Mucosa of descending colon (tissue), 3 donors: ENCODE measurements around the gene SPCS2. TPM values are rescaled to one million over a fixed set of nuclear protein-coding genes. Genes with fewer than 3 reads are reported as not detected.
"Not testable (repeated sequence)": the region's sequence is repeated elsewhere in the genome, so short reads cannot be mapped to it uniquely, and the experiment has no call there.

Experiments
- ATAC-seq: fragments of 200-7000 bp; cut with Tn5 transposase; one replicate; pipeline ENCODE4 v1.9.1; 2020; ENCODE audit warnings: mild to moderate bottlenecking, moderate library complexity
- DNase-seq, 3 donors: peaks; one replicate each; pipeline ENCODE4 v3.0.0-alpha.2; 2020
- H3K36me3 ChIP-seq: fragments of 200-600 bp; one replicate; pipeline ENCODE4 v1.8.0; 2021; ENCODE audit warnings: low read depth, mild to moderate bottlenecking
- H3K4me1 ChIP-seq: fragments of 200-600 bp; one replicate; pipeline ENCODE4 v1.8.0; 2021; ENCODE audit warnings: low read depth, mild to moderate bottlenecking
- H3K4me3 ChIP-seq: fragments of 200-600 bp; one replicate; pipeline ENCODE4 v1.8.0; 2021; ENCODE audit warnings: mild to moderate bottlenecking
- H3K9me3 ChIP-seq: fragments of 200-600 bp; one replicate; pipeline ENCODE4 v1.8.0; 2021; ENCODE audit warnings: mild to moderate bottlenecking
- CTCF ChIP-seq: fragments of 200-600 bp; IDR thresholded peaks from one replicate; pipeline ENCODE4 v1.8.0; 2022; ENCODE audit warnings: antibody characterized with exemption, mild to moderate bottlenecking
- intact Hi-C, 2 donors: fragments of 100-400 bp; cut with DNase I in 1 of 2; cut with micrococcal nuclease in 1 of 2; formaldehyde crosslinking; loops; one replicate each; pipeline versions ENCODE4 v1.11.0 to v1.11.1; 2022; cut with DNase I, micrococcal nuclease
- total RNA-seq, 3 donors: library from RNA; stranded (reverse); fragmentation: NEBNext Ultra II Directional in 2 of 3; extraction: Animal tissue kit (Norgen Biotek cat#: 25700) in 2 of 3; gene quantifications; one replicate each; pipeline versions ENCODE4 v1.2.1 to v1.2.4, GENCODE V29; 2021 to 2023
- donor health status: DM: no; HTN: no; CAD: no; lungs with moderate emphysema.
- donor health status: DM: no; HTN: no; CAD: no.
- donor health status: DM: no; HTN: yes; CAD: no.

Gene SPCS2
- total RNA-seq, 3 donors from 2014 or later: 117 to 160 (median 119) TPM

GRCh38 chr11:75014129-75014528 lies 65.1 kb downstream of the SPCS2 start:
- no peak for ATAC-seq
- TF ChIP-seq CTCF: no peak
- intact Hi-C loops: no loop called here
- no peaks in the 10 kb centered on the region for H3K36me3 ChIP-seq
- no peak for DNase-seq
- no peak overlapping the region for H3K4me3 ChIP-seq
- no peaks in the 10 kb centered on the region for H3K9me3 ChIP-seq
- no peaks in the 10 kb centered on the region for H3K4me1 ChIP-seq

GRCh38 chr11:75019200-75019599 lies 70.1 kb downstream of the SPCS2 start:
- H3K4me3 ChIP-seq, ATAC-seq, H3K9me3 ChIP-seq, H3K36me3 ChIP-seq, H3K4me1 ChIP-seq, DNase-seq, intact Hi-C loops: not testable (repeated sequence)

DNA sequence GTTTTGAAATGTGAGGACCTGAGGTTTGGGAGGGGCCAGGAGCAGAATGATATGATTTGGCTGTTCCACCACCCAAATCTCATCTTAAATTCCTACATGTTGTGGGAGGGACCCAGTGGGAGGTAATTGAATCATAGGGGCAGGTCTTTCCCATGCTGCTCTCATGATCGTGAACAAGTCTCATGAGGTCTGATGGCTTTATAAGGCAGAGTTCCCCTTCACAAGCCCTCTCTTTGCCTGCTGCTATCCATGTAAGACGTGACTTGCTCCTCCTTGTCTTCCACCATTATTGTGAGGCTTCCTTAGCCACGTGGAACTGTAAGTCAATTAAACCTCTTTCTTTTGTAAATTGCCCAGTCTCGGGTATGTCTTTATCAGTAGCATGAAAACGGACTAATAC lies 71.3 kb downstream of the SPCS2 start:
- ATAC-seq, H3K4me1 ChIP-seq, H3K36me3 ChIP-seq, H3K4me3 ChIP-seq, DNase-seq, H3K9me3 ChIP-seq: not testable (repeated sequence)
- intact Hi-C loops: loop anchor here in 1 of 2 donors (5.0 kb wide), 1 partner anchor 232 kb away; no protein-coding TSS in a partner anchor

DNA sequence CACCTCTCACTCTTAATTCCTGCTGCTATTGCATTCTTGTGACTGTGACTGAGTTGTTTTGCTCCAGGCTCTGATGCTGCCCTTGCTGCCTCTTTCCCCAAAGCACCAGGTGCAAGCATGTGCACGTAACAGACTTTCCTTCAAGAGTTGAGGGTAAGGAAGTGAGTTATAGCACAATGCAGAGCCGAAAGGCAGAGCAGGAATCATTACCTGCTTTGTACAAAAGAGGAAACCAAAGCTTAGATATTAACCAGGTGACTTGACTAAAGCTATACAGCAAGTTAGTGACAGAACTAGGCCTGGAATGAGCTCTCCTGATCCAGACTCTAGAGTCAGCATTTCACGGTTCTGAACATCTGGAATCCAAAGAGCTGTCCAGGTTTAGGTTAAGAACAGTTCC lies 73.2 kb downstream of the SPCS2 start:
- no peak overlapping the region for H3K4me3 ChIP-seq
- ATAC-seq: no peak
- DNase-seq: no peak
- H3K36me3 ChIP-seq: no peaks in the 10 kb centered on the region
- H3K4me1 ChIP-seq: no peaks in the 10 kb centered on the region
- no peak for TF ChIP-seq CTCF
- H3K9me3 ChIP-seq: no peaks in the 10 kb centered on the region
- intact Hi-C loops: loop anchor here in 1 of 2 donors (5.0 kb wide), 1 partner anchor 230 kb away; no protein-coding TSS in a partner anchor

- peak; percentile 68 to 88 (median 85) for DNase-seq
- Histone ChIP-seq H3K4me1 (no peaks in the 10 kb centered on the region), H3K36me3 (no peaks in the 10 kb centered on the region), H3K4me3 (no peak overlapping the region), H3K9me3 (no peaks in the 10 kb centered on the region)
- TF ChIP-seq CTCF: peak; percentile 94
- intact Hi-C loops: loop anchor here in 1 of 2 donors (5.0 kb wide), 1 partner anchor 229 kb away; no protein-coding TSS in a partner anchor
- ATAC-seq: peak; percentile 96
These were observed 73.8 kb downstream of the SPCS2 start for GRCh38 chr11:75022759-75023396.

DNA sequence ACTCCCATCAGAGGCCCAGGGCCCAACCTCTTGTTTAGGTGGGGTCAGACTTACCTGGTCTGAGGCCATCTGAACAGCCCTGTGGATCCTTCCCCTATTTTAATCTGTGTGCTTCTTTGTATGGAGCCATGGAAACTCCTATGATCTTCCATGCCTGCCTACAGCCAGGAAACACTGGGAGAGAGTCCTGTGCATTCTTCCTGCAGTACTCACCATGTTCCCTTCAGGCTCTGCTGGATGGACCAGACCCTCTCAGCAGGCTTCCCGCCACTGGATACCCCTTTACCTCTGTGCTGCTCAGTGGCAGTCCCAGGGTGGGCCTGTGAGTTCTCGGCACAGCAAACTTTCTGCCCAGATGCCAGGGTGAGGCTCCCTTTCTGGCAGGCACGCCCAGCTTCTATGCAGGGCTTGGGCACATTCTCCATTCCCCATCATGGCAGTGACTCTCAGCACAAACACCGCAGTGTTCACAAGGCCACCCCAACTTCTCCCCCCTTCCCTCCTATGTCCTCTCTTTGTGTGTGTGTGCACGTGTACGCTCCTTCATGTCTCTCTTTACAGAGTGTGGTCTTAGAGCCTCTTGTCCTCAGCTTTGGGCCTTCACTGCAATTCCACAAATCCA lies 74.5 kb downstream of the SPCS2 start:
- intact Hi-C loops: loop anchor here in 1 of 2 donors (5.0 kb wide), 1 partner anchor 229 kb away; no protein-coding TSS in a partner anchor
- H3K36me3 ChIP-seq: no peaks in the 10 kb centered on the region
- no peak for TF ChIP-seq CTCF
- no peak for ATAC-seq
- no peak for DNase-seq
- no peaks in the 10 kb centered on the region for H3K4me1 ChIP-seq
- H3K9me3 ChIP-seq: no peaks in the 10 kb centered on the region
- no peak overlapping the region for H3K4me3 ChIP-seq
